Measurements from ENCODE around the gene ITPK1. TPM values are rescaled to one million over a fixed set of nuclear protein-coding genes. Genes with fewer than 3 reads are reported as not detected.

Gene ITPK1
- total RNA-seq, 2 experiments from 2014 or later, result 28.1 to 35.2 TPM

- Mint-ChIP-seq H3K4me3 (no peak overlapping the region), H3K4me1 (ENCODE audit: low read depth) (no peaks in the 10 kb centered on the region), H3K27ac (no peak overlapping the region), H3K36me3 (no peaks in the 10 kb centered on the region), H3K27me3 (no peaks in the 10 kb centered on the region), H3K9me3 (no peaks in the 10 kb centered on the region)
- intact Hi-C loops (cut with micrococcal nuclease), result no loop called here
- DNase-seq, result no peak
- CTCF ChIA-PET, result no interaction called here
- POLR2A ChIA-PET, result no interaction called here
Measured at GRCh38 chr14:92929689-92930608, 185.8 kb downstream of the ITPK1 start.

- intact Hi-C loops (cut with micrococcal nuclease), result no loop called here
- CTCF ChIA-PET, result no interaction called here
- POLR2A ChIA-PET, result no interaction called here
Measured at GRCh38 chr14:92928961-92929688, 186.6 kb downstream of the ITPK1 start.

GRCh38 chr14:92928258-92928629, 187.5 kb downstream of the ITPK1 start:
- intact Hi-C loops (cut with micrococcal nuclease), result no loop called here
- no peak overlapping the region for H3K27ac Mint-ChIP-seq
- peaks cover 5% of the 10 kb centered on the region for H3K27me3 Mint-ChIP-seq
- H3K4me3 Mint-ChIP-seq, result no peak overlapping the region
- POLR2A ChIA-PET, result no interaction called here
- CTCF ChIA-PET, result no interaction called here
- no peaks in the 10 kb centered on the region for H3K36me3 Mint-ChIP-seq
- no peaks in the 10 kb centered on the region for H3K4me1 Mint-ChIP-seq (ENCODE audit: low read depth)
- no peaks in the 10 kb centered on the region for H3K9me3 Mint-ChIP-seq
- DNase-seq, result no peak

More at GRCh38 chr14:92928961-92929688, 186.6 kb downstream of the ITPK1 start:
- no peak overlapping the region for H3K27ac Mint-ChIP-seq
- H3K36me3 Mint-ChIP-seq, result no peaks in the 10 kb centered on the region
- H3K27me3 Mint-ChIP-seq, result peaks cover 3% of the 10 kb centered on the region
- H3K4me3 Mint-ChIP-seq, result no peak overlapping the region
- H3K9me3 Mint-ChIP-seq, result no peaks in the 10 kb centered on the region
- H3K4me1 Mint-ChIP-seq (ENCODE audit: low read depth), result no peaks in the 10 kb centered on the region
- no peak for DNase-seq

GRCh38 chr14:92927349-92928257, 188.1 kb downstream of the ITPK1 start:
- H3K27me3 Mint-ChIP-seq, result peaks cover 6% of the 10 kb centered on the region
- no peak for DNase-seq
- H3K27ac Mint-ChIP-seq, result no peak overlapping the region
- no peaks in the 10 kb centered on the region for H3K9me3 Mint-ChIP-seq
- H3K36me3 Mint-ChIP-seq, result no peaks in the 10 kb centered on the region
- POLR2A ChIA-PET, result no interaction called here
- intact Hi-C loops (cut with micrococcal nuclease), result no loop called here
- H3K4me3 Mint-ChIP-seq, result no peak overlapping the region
- peaks cover under 1% of the 10 kb centered on the region for H3K4me1 Mint-ChIP-seq (ENCODE audit: low read depth)
- CTCF ChIA-PET, result no interaction called here

- Mint-ChIP-seq H3K4me3 (no peak overlapping the region), H3K27ac (no peak overlapping the region), H3K9me3 (no peaks in the 10 kb centered on the region), H3K4me1 (ENCODE audit: low read depth) (peaks cover 4% of the 10 kb centered on the region), H3K27me3 (peaks cover 12% of the 10 kb centered on the region), H3K36me3 (no peaks in the 10 kb centered on the region)
- intact Hi-C loops (cut with micrococcal nuclease), result no loop called here
- no peak for DNase-seq
- ChIA-PET POLR2A (no interaction called here), CTCF (no interaction called here)
Measured at GRCh38 chr14:92926931-92927330, 188.8 kb downstream of the ITPK1 start.

- POLR2A ChIA-PET, result no interaction called here
- Mint-ChIP-seq H3K9me3 (no peaks in the 10 kb centered on the region), H3K27ac (no peak overlapping the region)
Measured at GRCh38 chr14:92926180-92926845, 189.4 kb downstream of the ITPK1 start.

GRCh38 chr14:92925446-92925845, 190.3 kb downstream of the ITPK1 start:
- ChIA-PET CTCF (no interaction called here), POLR2A (no interaction called here)
- Mint-ChIP-seq H3K27ac (no peak overlapping the region), H3K4me3 (no peak overlapping the region), H3K9me3 (no peaks in the 10 kb centered on the region), H3K36me3 (no peaks in the 10 kb centered on the region), H3K27me3 (peaks cover 20% of the 10 kb centered on the region), H3K4me1 (ENCODE audit: low read depth) (peaks cover 4% of the 10 kb centered on the region)
- DNase-seq, result no peak
- intact Hi-C loops (cut with micrococcal nuclease), result no loop called here

More at GRCh38 chr14:92926180-92926845, 189.4 kb downstream of the ITPK1 start:
- peaks cover 16% of the 10 kb centered on the region for H3K27me3 Mint-ChIP-seq
- H3K4me1 Mint-ChIP-seq (ENCODE audit: low read depth), result peaks cover 4% of the 10 kb centered on the region
- CTCF ChIA-PET, result no interaction called here
- DNase-seq, result no peak
- no peaks in the 10 kb centered on the region for H3K36me3 Mint-ChIP-seq
- H3K4me3 Mint-ChIP-seq, result no peak overlapping the region
- intact Hi-C loops (cut with micrococcal nuclease), result no loop called here

GRCh38 chr14:92924247-92924646, 191.5 kb downstream of the ITPK1 start:
- Mint-ChIP-seq H3K36me3 (no peaks in the 10 kb centered on the region), H3K27ac (no peak overlapping the region), H3K4me3 (no peak overlapping the region), H3K4me1 (ENCODE audit: low read depth) (peaks cover 4% of the 10 kb centered on the region), H3K9me3 (no peaks in the 10 kb centered on the region), H3K27me3 (peaks cover 23% of the 10 kb centered on the region)
- DNase-seq, result no peak
- intact Hi-C loops (cut with micrococcal nuclease), result no loop called here
- CTCF ChIA-PET, result no interaction called here
- POLR2A ChIA-PET, result no interaction called here

- POLR2A ChIA-PET, result no interaction called here
- Mint-ChIP-seq H3K9me3 (no peaks in the 10 kb centered on the region), H3K36me3 (no peaks in the 10 kb centered on the region), H3K4me3 (no peak overlapping the region), H3K4me1 (ENCODE audit: low read depth) (peaks cover 4% of the 10 kb centered on the region), H3K27ac (no peak overlapping the region), H3K27me3 (peaks cover 23% of the 10 kb centered on the region)
- intact Hi-C loops (cut with micrococcal nuclease), result no loop called here
- CTCF ChIA-PET, result no interaction called here
- DNase-seq, result no peak
Measured at GRCh38 chr14:92923744-92924103, 192.0 kb downstream of the ITPK1 start.

- ChIA-PET CTCF (no interaction called here), POLR2A (no interaction called here)
- no peak within 1 kb of the TSS for H3K4me3 Mint-ChIP-seq
- H3K9me3 Mint-ChIP-seq, result no peaks in the 10 kb centered on the region
- H3K4me1 Mint-ChIP-seq (ENCODE audit: low read depth), result peaks cover 4% of the 10 kb centered on the region
- no peak within 1 kb of the TSS for H3K27ac Mint-ChIP-seq
- intact Hi-C loops (cut with micrococcal nuclease), result no loop called here
- DNase-seq, result peak; percentile 65
- peaks cover 23% of the 10 kb centered on the region for H3K27me3 Mint-ChIP-seq
- H3K36me3 Mint-ChIP-seq, result no peaks in the 10 kb centered on the region
Measured at GRCh38 chr14:92922883-92923743, 192.6 kb downstream of the ITPK1 start, which contains the start of gene CHGA. Gene CHGA (plus strand): TSS chr14:92923150. CDS start chr14:92923360, 210 bp downstream.

- Mint-ChIP-seq H3K27me3 (peaks cover 23% of the 10 kb centered on the region), H3K9me3 (no peaks in the 10 kb centered on the region), H3K36me3 (no peaks in the 10 kb centered on the region), H3K4me3 (no peak overlapping the region), H3K27ac (no peak overlapping the region), H3K4me1 (ENCODE audit: low read depth) (peaks cover 4% of the 10 kb centered on the region)
- intact Hi-C loops (cut with micrococcal nuclease), result no loop called here
- ChIA-PET POLR2A (no interaction called here), CTCF (no interaction called here)
- DNase-seq, result no peak
Measured at GRCh38 chr14:92922155-92922735, 193.5 kb downstream of the ITPK1 start.

All from activated CD4-positive, alpha-beta memory T cell treated with anti-CD3 and anti-CD28 coated beads for 36 hours (primary cell).